ENCODE results near the gene USP53.
"Not testable (repeated sequence)": the region's sequence is repeated elsewhere in the genome, so short reads cannot be mapped to it uniquely, and the experiment has no call there.

USP53 gene

DNA sequence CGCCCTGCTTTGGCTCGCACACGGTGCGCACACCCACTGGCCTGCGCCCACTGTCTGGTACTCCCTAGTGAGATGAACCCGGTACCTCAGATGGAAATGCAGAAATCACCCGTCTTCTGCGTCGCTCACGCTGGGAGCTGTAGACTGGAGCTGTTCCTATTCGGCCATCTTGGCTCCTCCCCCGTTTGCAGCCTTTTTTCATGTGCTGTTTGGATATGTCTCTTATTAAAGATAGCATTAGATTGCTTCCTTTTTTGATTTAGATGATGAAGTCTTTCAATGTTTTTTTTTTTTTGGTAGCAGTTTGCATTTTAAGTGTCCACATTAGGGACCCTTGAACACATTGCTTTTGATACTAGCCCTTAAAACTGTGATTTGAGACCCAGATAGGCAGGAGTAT, 67.4 kb downstream of the USP53 start:
- DNase-seq = not testable (repeated sequence)

DNA sequence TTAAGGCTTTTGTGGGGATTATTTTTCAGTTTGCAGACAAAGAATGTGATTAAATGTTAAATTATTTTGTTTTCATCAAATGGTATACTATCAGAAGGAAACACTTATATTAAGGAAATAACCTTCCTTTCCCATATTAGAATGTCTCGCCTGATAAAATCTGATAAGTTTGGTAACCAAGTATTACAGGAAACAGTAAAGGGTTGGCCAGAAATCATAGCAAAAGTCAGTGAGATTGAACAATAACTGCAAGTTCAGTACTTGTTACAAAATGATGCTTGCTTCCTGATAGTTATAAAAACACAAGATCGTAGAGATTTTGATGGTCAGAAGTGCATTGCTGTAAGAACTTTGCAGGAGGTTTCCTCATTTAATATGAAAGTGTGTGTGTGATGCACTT, 68.9 kb downstream of the USP53 start:
- DNase-seq = no peak

DNA sequence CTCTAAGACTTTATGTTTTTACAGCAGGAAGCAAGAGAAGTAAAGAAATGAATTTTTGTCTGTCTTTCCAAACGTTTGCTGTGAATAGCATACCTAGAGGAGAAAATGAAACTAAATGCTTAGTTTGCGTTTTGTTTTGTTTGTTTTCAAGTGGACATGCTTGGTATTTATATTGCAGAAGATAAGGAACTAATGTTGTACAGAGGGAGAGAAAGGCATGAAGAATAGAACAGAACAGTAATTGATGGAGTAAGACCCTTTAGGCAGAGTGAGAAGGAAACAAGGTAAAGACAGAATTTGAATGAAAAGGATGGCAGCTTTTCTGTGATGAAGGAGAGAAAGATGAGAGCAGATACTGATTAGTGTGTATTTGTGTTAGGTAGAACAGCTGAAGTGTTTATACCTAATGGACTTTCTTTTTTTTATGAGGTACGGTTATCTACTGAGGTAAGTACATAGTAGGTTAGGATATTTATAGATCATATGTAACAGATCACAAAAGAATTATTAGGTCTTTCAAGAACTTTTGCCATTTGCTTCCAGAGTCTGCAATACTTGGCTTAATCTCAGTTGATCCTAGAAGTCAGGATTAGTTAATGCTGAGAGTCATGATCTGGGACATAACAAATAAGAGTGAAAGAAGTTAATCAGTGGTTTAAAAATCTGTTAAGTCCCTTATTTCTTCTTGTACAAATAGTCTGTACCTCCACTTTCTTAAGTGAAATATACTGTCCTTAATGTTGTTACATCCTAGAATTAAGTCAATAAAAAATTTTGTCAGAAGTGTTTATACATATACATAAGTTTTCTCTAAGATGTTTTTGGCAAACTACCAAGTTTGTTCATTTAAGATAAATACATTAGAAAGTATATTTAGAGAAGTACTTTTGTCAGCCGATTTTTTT, 72.6 kb downstream of the USP53 start:
- DNase-seq = no peak

DNA sequence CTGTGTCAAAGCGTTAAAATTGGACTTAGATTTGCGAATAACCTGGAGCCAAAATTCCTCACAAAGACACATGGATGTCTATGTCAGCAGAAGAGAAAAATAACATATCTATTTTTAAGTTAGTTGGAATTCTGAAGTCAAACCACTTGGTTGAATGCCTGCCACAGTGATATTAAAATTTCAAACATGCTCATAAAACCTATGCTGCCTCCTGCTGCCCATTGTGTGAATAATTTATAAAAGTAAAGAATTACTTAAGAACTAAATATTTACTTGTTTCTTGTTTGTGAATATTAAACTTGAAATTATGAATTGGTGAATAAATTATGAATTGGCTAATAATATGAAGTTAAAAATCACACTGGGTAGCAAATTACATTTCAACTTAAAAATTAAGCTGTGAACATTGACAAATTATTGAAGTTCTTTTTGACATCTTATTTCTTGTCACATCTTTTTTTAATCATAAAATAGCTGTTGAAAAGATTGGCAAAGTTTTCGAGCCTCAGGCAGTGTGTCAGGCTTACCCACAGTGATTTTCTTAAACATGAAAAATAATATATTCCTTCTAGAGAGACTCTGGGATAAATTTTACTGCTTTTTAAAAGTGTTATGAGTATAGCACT, 74.0 kb downstream of the USP53 start:
- DNase-seq = no peak

DNA sequence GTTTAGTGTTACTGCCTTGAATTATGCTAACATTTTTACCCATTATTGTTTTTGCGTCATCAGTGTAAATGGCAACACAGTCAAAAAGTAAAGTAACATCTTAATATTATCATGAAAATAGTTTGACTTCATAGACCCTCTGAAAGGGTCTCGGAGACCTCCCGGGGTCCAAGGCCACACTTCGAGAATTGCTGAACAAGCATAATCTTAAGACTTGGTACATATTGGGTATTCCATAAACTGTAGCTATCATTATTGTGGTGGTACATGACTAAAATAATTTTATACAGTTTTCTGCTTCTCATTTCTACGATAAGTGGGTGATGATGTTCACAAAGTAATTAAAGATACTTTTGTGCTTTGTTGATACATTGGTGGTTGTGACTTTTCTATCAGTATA, 76.8 kb downstream of the USP53 start:
- no peak for DNase-seq

DNA sequence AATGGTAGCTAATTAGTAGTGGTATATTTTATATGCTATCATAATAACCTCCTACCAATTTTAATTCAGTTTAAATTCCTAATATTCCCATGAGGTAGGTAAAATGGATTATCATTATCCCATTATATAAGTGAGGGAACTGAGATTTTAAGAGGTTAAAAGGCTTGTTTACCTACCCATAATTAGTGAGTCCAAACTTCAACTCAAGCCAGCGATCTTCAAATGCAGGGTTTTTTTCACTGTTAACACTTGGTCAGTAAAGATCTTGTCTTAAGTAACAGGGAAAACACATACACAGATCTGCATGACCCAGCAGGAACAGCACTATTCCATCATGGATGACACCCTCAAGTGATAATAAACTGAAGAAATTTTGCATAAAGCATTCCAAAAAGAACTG, 78.1 kb downstream of the USP53 start:
- DNase-seq = no peak

DNA sequence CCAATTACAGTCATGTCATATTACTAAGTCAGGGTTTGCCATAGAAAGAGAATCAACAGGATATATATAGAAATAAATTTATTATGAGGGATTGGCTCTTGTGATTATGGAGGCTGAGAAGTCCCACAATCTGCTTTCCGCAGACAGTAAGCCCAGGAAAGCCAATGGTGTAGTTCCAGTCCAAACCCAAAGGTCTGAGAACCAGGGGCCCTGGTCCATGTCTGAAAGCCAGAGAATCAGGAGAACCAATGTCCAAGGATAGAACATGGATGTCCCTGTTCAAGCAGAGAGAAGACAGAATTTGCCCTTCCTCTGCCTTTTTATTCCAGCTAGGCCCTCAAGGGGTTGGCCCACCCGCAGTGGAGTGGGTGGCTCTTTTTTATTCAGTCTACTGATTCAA, 83.8 kb downstream of the USP53 start:
- DNase-seq = no peak

DNA sequence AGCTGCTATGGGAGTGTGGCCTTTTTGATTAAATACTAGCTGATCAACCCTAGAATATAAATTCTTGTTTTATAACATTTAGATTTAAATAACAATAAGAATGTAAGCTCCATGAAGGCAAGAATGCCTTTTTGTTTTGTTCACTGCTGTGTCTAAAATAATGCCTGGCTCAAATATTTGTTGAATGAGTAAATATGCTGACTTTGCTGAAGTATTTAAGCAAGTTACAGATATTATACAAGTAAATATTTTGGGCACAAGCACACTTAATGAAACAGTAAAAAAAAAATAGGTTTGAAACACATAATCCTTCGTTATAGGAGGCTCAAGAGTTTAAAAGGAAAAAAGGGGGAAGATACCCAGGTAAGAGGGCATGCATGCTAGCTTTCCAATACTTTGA, 85.3 kb downstream of the USP53 start:
- no peak for DNase-seq

DNA sequence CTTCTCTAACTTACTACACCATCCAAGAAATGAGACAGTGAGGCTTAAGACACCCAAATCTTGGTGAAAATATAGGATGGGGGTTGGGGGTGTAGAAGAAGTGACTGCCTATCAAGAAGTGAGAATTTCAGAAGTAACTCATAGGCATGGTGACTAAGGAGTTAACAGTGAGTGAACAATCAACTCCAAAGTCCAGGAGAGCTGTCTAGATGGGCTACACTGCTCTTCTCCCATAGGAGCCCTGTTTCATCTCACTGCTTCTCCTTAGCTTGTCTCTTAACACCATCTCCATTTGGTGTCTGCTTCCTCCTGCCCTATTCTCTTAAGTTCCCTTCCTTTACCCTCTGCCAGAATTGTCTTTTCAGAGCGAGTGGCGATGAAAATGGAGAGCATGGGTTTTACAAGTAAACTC, 86.8 kb downstream of the USP53 start:
- no peak for DNase-seq

DNA sequence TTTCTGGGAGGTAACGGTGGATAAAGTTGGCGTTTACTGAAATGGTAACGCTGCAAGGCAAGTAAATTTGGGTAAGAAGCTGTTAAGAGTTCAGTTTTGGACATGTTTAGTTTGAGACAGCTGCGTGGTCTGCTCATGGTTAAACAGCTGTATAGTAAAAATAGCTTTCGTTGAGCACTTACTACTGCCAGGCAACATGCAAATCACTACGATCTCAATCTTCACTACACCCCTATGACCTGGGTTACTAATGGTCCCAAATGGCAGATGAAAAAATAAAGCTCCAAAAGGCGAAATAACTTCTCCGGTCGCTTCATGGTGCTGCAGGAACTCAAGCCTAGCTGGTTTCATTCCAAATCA, 87.2 kb downstream of the USP53 start:
- DNase-seq = no peak

DNA sequence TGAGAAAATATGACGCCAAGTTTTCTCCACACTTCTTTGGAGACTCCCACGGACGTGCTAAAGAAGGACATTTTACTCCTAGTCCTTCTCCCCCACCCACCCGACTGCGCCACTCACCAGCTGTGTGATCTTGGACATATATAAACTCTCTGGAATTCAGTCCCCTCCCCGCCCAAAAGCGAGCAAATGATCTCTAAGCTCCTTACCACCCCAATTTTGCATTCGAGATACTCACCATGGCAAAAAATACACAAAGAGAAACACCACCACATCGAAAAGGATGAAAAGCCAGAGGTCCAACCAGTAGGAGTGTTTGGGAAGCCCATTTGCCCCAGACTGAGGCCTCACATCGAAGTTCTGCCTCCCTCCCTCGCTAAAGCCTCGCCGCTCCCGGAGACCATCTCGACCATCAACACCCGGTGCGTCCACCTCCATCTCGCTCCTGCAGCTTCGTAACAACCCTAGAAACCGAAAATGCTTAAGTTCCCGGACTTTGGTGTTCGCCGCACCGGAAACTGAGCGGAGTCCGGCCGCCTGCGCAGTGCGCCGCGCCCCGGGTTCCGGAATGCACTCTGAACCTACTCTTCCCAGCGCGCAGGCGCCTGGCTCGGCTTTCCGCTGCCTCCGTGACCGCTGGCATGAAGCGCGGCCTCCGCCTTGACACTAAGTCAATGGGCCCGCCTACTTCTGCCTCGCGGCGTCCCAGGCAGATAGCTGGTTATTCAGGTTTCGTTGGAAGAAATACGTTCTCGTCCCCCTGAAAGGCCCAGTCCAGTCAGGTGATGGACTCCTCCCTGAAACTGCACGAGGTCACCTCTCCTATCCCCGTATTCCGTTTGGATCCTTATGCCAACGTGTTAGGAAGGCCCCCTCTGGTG, 87.8 kb downstream of the USP53 start:
- no peak for DNase-seq

DNA sequence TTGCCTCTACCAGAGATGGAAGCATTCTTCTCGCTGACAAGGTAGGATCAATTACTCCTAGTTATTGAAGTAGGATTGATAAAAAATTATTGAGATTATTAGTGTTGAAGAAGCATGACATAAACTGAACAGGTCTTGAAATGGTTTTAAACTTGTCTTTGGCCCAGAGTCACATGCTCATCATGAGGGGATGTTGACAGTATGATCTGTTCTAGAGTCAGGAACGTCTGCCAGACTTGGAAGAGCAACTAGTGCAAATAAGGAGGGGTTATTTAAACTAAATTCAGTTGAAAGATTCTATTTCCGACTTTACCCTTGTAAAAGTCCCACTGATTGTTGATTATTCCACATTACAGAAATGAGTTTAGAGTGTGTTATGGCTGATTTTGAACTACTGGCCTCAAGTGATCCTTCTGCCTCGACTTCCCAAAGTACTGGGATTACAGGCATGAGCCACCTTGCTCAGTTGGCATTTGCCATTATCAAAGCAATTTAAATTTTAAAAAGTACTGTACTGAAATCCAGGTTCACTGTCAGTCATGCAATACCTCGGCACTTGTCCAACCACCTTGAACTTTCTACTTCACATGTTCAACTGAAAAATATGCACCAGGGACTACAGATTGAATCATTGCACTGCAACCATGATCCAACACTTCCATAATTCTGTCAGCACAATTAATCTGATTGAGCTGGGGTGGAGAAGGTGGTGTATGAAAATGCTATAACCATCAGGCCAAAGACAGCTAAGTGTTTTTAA, 89.7 kb downstream of the USP53 start:
- DNase-seq = no peak

DNA sequence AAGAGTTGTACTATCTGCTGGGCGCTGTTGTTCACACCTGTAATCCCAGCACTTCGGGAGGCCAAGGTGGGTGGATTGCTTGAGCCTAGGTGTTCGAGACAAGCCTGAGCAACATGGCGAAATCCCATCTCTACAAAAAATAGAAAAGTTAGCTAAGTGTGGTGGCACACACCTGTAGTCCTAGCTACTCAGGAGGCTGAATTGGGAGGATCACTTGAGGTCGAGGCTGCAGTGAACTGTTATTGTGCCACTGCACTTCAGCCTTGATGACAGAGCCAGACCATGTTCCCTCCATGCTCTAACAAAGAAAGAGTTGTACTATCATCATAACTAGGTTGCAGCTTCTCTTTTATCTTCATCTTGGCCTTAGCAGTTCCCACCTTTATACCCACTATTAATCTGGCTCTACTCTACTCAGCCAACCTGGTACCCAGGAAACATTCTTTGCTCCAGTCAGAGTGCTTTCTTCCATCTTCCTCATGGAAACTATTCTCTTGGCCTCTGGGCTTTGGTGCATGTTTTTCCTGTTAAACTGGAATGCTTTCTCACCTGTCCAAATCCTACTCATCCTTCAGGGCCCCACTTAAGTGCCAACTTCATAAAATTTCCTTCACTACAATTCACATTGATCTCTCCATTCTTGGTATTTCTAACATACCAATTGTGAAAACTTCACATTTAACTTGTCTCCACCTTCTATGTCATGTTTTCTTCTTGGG, 91.2 kb downstream of the USP53 start:
- no peak for DNase-seq

DNA sequence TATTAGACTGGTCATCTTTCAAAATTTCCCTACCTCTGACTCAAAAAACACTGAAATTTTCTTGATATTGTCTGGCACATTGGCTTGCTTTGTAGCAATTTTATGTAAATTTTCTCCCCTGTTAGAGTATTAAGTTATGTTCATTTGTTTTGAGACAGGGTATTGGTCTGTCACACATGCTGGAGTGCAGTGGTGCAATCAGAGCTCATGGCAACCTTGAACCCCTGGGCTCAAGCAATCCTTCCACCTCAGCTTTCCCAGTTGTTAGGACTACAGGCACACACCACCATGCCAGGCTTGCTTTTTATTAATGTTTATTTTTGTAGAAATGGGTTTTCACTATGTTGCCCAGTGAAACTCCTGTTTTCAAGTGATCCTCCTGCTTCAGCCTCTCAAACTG, 91.9 kb downstream of the USP53 start:
- DNase-seq = no peak

DNA sequence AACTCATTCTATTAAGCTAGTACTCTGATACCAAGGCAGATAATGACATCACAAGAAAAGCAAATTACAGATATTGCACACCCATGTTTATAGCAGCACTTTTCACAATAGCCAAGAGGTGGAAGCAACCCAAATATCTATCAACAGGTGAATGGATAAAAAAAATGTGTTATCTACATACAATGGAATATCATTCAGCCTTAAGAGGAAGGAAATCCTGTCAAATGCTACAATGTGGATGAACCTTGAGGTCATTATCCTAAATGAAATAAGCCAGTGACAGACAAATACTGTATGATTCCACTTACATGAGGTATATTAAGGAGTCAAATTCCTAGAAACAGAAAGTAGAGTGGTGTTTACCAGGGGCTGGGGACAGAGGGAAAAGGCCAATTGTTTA, 95.1 kb downstream of the USP53 start:
- DNase-seq = no peak

DNA sequence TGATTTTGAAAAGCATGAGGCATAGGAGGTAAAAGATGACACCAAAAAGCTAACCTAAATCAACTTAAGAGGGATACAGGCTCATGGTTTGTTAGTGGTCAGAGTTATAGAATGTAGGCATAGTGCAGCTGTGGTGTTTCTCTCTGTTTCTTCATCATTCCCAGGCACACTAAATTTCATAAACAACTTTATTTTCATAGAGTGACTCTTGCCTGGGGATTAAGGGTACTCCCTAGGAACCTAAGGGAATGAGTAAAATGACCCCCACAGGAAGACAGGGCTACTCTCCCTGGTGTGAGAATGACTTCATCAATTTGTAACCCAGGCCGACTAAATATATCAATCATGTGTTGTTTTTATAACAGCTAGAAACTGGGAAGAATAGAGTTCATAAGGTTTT, 98.3 kb downstream of the USP53 start:
- DNase-seq = no peak

DNA sequence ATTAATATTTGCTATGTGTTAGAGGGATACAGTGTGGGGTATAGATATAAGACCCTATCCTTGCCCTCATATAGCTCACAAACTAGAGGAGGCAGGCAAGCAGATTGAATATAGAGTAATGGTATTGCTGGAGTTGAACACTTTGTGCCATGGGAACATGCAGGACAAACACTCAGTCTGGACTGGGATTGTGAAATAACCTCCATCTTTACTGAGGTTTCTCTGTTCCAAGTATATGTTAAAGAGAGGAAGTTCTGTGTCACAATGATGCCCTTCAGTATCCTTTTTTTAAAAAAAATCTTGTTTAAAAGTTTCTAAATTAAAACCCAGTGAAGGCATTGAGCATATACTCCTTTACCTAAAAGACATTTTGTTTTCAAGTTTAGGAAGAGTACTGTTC, 100.7 kb downstream of the USP53 start:
- DNase-seq = no peak

DNA sequence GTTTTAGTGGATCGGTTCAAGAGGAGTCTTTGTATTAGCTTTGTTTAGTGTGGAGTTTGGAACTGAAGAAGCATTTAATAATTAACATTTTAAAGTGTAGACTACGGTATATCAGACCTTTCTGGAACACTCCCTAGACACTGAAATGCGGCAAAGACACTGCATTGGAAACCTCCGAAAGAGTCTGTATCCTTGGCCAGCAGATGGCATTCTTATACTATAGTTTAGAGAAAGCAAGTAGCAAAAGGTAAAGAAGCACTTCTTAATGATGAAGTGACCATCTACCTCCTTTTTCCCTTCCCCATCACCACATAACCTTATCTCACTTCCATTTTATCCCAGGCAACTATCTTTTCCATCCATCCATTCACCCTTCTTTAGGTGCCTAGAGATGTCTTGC, 101.8 kb downstream of the USP53 start:
- no peak for DNase-seq

DNA sequence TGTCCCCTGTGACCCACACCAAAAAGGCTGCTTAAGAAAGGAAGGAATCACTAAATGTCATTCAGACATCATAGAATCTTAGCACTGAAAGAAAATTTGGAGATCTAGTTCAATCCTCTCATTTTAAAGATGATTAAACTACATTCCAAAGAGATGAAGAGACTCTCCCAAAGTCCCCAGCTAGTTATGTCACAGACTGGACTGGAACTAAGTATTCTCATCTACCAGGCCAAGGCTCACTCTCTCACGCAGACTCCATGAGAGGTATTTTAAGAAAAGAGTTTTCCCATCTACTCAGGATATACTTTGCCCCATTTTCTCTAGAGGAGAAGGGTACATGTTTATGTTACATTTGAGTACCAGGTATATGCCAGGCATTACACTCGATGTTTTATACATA, 102.5 kb downstream of the USP53 start:
- DNase-seq = no peak

DNA sequence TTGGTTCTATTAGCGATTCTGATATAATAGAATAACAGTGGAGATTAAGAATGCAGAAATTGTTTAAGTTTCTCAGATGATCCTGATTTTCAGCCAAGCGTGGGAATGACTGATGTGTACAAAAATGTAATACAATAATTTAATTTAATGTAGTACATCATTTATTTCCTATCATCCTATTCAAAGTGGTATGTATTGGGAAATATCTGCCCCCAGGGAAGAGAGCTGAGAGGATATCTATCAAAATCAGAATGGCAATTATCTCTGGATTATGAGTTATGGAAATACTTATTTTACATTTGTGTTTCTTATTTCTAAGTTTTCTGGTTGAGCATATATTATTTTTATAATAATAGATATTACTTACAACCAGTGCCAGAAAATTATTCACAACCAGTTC, 105.5 kb downstream of the USP53 start:
- no peak for DNase-seq

DNA sequence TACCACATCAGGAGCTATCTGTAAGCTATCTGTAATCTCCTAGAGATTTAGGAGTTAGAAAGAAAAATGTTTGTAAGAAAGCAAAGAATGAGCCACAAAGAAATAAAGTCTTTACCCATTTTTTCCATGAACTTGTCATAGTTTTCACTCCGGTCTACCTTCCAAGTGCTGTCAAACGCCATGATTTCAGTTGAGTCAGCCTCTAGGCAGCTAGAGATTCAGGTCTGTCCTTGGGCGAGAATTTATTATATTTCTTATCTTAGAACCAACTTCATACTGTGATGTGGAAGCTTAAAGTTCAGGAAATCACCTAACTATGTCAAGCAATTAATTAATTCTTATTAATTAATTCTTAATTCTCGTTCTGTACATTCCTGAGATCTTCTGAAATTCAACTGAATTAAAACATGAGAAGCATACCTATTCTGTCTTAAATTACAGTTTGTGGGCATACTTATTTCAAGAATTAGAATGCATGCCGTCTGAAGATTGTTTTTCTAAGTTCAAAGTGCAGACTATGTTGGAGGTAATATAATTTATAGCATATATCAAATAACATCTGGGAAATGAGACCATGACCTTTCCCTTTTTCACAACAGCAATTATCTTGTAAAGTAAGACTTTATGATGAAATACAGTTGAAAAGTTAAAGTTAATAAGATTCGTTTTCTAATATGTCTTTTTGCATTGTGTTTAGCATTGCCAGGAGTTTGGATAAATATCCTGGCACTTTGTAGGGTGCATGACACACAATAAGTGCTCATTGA, 109.6 kb downstream of the USP53 start, which contains the start of gene FABP2:
TSS of gene FABP2 (minus strand) at position 218 of the 767 bp plus-strand sequence. CDS start at position 182, 36 bp downstream.
- no peak for DNase-seq
